T-cell (primary cell): ENCODE data around the gene CPTP. TPM values are rescaled to one million over a fixed set of nuclear protein-coding genes. Genes with fewer than 3 reads are reported as not detected.
A peak's percentile ranks its signal among the peaks of the same experiment; 100 is the strongest.

Experiments
- ATAC-seq, 4 experiments: fragments of 200-7000 bp in 3 of 4; fragments of 150-1000 bp in 1 of 4; cut with Tn5 transposase; replicated peaks in 1 of 4; 1 replicate in 3 of 4; 2 replicates in 1 of 4; pipeline ENCODE4 v1.10.0; 2021; ENCODE audit warnings: moderate library complexity in 3 of 4, mild to moderate bottlenecking in 2 of 4, moderate number of reproducible peaks in 1 of 4
- CTCF ChIA-PET, 2 donors: fragments of 300-600 bp; sonication (Branson Sonifier 250); formaldehyde crosslinking; loops; one replicate each; lab custom pipeline; 2022; ENCODE audit warnings: antibody characterized with exemption in 2 of 2; lab: Charles Lee
- POLR2A ChIA-PET, 2 donors: fragments of 300-600 bp; sonication (Branson Sonifier 250); formaldehyde crosslinking; loops; one replicate each; lab custom pipeline; 2022; ENCODE audit warnings: antibody characterized with exemption in 2 of 2; lab: Charles Lee
- DNase-seq, 35 experiments: peaks; one replicate each; pipeline versions ENCODE4 v3.0.0 to v3.0.0-alpha.2; 2013 to 2023
- H3K27ac ChIP-seq: one replicate; pipeline ENCODE4 v1.5.1; 2013; ENCODE audit warnings: low read length
- H3K27me3 ChIP-seq, 2 experiments: replicated peaks in 1 of 2; 1 replicate in 1 of 2; 2 replicates in 1 of 2; pipeline versions ENCODE4 v1.6.1 to v1.7.0; 2013; ENCODE audit warnings: low read length in 1 of 2, mixed read lengths in 1 of 2; ENCODE audit not compliant: control insufficient read depth in 2 of 2, insufficient read depth in 2 of 2; ENCODE audit errors: extremely low read depth in 1 of 2
- H3K36me3 ChIP-seq, 2 donors: 1 replicate in 1 of 2; 2 replicates in 1 of 2; pipeline versions ENCODE4 v1.6.1 to v1.7.0; 2013; ENCODE audit warnings: low read length in 1 of 2; ENCODE audit not compliant: control insufficient read depth in 2 of 2, insufficient read depth in 1 of 2; ENCODE audit errors: extremely low read depth in 1 of 2
- H3K4me1 ChIP-seq, 2 experiments: 1 replicate in 1 of 2; 2 replicates in 1 of 2; pipeline versions ENCODE4 v1.6.1 to v1.7.0; 2013; ENCODE audit warnings: low read length in 2 of 2, mixed read lengths in 1 of 2; ENCODE audit not compliant: insufficient read depth in 2 of 2, control insufficient read depth in 1 of 2; ENCODE audit errors: extremely low read depth in 1 of 2
- H3K4me3 ChIP-seq, 2 donors: 1 replicate in 1 of 2; 2 replicates in 1 of 2; pipeline versions ENCODE4 v1.5.1 to v1.7.0; 2013; ENCODE audit warnings: mild to moderate bottlenecking in 2 of 2, low read length in 1 of 2, moderate library complexity in 1 of 2; ENCODE audit not compliant: control insufficient read depth in 1 of 2; ENCODE audit errors: extremely low read depth in 1 of 2
- H3K9me3 ChIP-seq: 2 replicates; pipeline ENCODE4 v1.7.0; 2013
- H3K27ac Mint-ChIP-seq, 2 donors: one replicate each; pipeline ENCODE4 v1.8.0; 2020 to 2021; ENCODE audit warnings: mild to moderate bottlenecking in 2 of 2, mixed read lengths in 2 of 2
- H3K27me3 Mint-ChIP-seq, 2 donors: one replicate each; pipeline ENCODE4 v1.8.0; 2021 to 2022; ENCODE audit warnings: mixed read lengths in 2 of 2
- H3K36me3 Mint-ChIP-seq: one replicate; pipeline ENCODE4 v1.8.0; 2021; ENCODE audit warnings: mixed read lengths
- H3K4me1 Mint-ChIP-seq, 3 donors: one replicate each; pipeline ENCODE4 v1.8.0; 2020 to 2022; ENCODE audit warnings: mixed read lengths in 3 of 3, mild to moderate bottlenecking in 1 of 3
- H3K4me3 Mint-ChIP-seq, 3 donors: one replicate each; pipeline ENCODE4 v1.8.0; 2020 to 2022; ENCODE audit warnings: mild to moderate bottlenecking in 3 of 3, mixed read lengths in 3 of 3, moderate library complexity in 3 of 3
- H3K9me3 Mint-ChIP-seq, 3 donors: one replicate each; pipeline ENCODE4 v1.8.0; 2020 to 2022; ENCODE audit warnings: mixed read lengths in 3 of 3
- WGBS: methylation state at CpG from one replicate; pipeline ENCODE4 v1.1.5; 2013; ENCODE audit warnings: missing lambda C conversion rate; ENCODE audit not compliant: insufficient coverage; 5-methylcytosine and 5-hydroxymethylcytosine counted together
- total RNA-seq, 35 experiments: library from RNA in 6 of 35; stranded (reverse) in 6 of 35; fragments of 120-200 nt in 1 of 35; gene quantifications; one replicate each; pipeline versions ENCODE4 v1.2.1 to v1.2.4 and lab custom pipeline; 2013 to 2026

Gene CPTP
- 10 to 100 TPM; 15.8 to 35.8 (median 29.9) TPM for total RNA-seq
- total RNA-seq (2013): 12.7 TPM
- total RNA-seq (lab: John Stamatoyannopoulos, UW): 6.8 to 42.0 (median 18.0) reads per million in 29 experiments

DNA sequence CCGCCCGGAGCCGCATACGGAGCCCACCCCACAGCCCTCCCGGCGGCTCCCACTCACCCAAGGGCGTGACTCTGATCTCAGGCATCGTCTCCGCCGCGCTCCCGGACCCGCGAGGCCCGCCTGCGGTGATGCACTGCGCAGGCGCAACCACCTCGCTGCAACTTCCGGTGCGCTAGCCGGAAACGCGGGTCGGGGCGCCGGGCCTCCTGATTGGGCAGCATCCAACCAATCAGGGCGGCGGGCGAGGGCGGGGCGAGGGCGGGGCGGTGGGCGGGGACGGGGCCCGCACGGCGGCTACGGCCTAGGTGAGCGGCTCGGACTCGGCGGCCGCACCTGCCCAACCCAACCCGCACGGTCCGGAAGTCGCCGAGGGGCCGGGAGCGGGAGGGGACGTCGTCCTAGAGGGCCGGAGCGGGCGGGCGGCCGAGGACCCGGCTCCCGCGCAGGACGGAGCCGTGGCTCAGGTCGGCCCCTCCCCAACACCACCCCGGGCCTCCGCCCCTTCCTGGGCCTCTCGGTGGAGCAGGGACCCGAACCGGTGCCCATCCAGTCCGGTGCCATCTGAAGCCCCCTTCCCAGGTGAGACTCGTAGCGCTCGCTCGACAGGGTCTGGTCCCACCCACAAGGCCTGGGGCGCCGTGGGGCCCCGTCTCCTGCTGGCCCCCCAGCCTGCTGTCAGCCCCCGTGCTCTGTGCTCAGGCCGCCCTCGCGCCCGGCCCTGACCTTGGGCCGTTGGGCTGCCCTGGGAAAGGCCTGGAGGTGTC lies at the start of gene CPTP, which contains the start of gene INTS11:
Gene CPTP (plus strand): TSS at position 279 of the 764 bp plus-strand sequence. CDS start 2,109 bp downstream, outside the sequence.
Gene INTS11 (minus strand): TSS at position 137 of the 764 bp plus-strand sequence. CDS start 52 bp downstream, at position 85.
- Histone ChIP-seq H3K36me3 (peaks cover 24 to 33% of the 10 kb centered on the region in 2 donors), H3K27ac (peak within 1 kb of the TSS; percentile 33), H3K9me3 (no peaks in the 10 kb centered on the region), H3K27me3 (peaks cover 0 to 2% of the 10 kb centered on the region in 2 experiments), H3K4me1 (peaks cover 17 to 57% of the 10 kb centered on the region in 2 experiments), H3K4me3 (peak within 1 kb of the TSS; percentile 49 to 74)
- no peaks in the 10 kb centered on the region for H3K9me3 Mint-ChIP-seq
- H3K27me3 Mint-ChIP-seq: no peaks in the 10 kb centered on the region
- ChIA-PET CTCF (no interaction called here), POLR2A (no interaction called here)
- no peaks in the 10 kb centered on the region for H3K36me3 Mint-ChIP-seq
- peak within 1 kb of the TSS; percentile 79 for H3K27ac Mint-ChIP-seq
- H3K4me3 Mint-ChIP-seq: peak within 1 kb of the TSS; percentile 85 to 90 (median 89)
- DNase-seq (peak; percentile 78 to 96 (median 93)), ATAC-seq (peak; percentile 86 to 88 (median 87))
- H3K4me1 Mint-ChIP-seq: peaks cover 28 to 44% (median 41%) of the 10 kb centered on the region in 3 donors
- under 1% methylated on average over 82 of the region's 84 CpGs for WGBS

DNA sequence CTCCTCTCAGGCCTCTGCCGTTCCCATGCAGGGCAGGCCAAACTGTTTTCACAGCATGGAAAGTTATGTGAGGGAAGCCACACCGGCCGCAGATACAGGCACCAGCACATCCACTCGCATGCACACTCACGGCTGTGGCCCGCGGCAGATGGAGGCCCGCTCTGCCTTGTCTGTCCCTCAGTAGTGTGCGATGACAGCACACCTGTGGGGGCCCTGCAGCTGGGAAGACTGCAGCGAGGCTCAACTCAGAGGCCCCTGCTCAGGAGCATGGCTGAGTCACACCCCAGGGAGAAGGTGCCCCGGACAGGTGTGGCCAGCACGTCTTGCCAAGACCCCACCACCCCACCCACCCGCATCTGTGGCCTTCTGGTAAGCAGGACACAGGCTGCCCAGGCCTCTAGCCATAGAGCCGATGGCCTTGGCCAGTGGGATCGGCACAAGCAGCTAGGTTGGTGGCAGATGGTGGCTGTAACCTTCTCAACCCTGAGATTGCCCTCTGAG lies 49.6 kb upstream of the CPTP start:
- peaks cover 8% of the 10 kb centered on the region for H3K36me3 Mint-ChIP-seq
- peaks cover 7 to 42% of the 10 kb centered on the region in 2 experiments for H3K4me1 ChIP-seq
- no peak overlapping the region for H3K4me3 ChIP-seq
- ATAC-seq (no peak), DNase-seq (no peak)
- peaks cover under 1 to 6% of the 10 kb centered on the region in 2 donors for H3K36me3 ChIP-seq
- peak overlapping the region in 1 of 2 donors; percentile 22 for H3K27ac Mint-ChIP-seq
- H3K9me3 ChIP-seq: no peaks in the 10 kb centered on the region
- POLR2A ChIA-PET: interaction anchor here in 1 of 2 donors (0.6 kb wide), 1 partner anchor 224 kb away, joined by 5 read pairs; no protein-coding TSS in a partner anchor
- H3K4me3 Mint-ChIP-seq: peak overlapping the region; percentile 57 to 85 (median 66)
- WGBS: 89% methylated on average over 11 of the region's 15 CpGs
- H3K27me3 Mint-ChIP-seq: no peaks in the 10 kb centered on the region
- H3K9me3 Mint-ChIP-seq: no peaks in the 10 kb centered on the region
- H3K27ac ChIP-seq: no peak overlapping the region
- H3K27me3 ChIP-seq: no peaks in the 10 kb centered on the region
- CTCF ChIA-PET: no interaction called here
- peaks cover 29 to 37% (median 35%) of the 10 kb centered on the region in 3 donors for H3K4me1 Mint-ChIP-seq

DNA sequence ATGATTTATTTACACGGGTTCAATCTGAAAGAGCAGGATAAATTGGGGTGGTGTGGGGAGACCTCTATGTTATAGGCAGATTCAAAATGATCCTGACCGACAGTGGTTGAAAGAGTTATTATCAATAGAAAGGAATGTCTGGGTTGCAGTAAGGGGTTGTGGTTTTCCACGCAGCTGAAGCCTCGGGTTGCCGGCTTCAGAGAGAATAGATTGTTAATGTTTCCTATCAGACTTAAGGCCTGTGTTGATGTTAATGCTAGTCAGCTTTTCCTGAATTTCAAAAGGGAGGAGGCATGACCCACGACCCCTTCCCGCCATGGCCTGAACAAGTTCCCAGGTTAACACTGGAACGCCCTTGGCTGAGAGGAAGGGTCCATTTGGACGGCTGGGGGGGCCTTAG lies 48.8 kb upstream of the CPTP start:
- H3K36me3 Mint-ChIP-seq: peaks cover under 1% of the 10 kb centered on the region
- no peak for ATAC-seq
- no peak overlapping the region for H3K27ac Mint-ChIP-seq
- H3K27me3 Mint-ChIP-seq: no peaks in the 10 kb centered on the region
- Histone ChIP-seq H3K4me3 (no peak overlapping the region), H3K9me3 (no peaks in the 10 kb centered on the region), H3K36me3 (peaks cover 0 to 6% of the 10 kb centered on the region in 2 donors), H3K27ac (no peak overlapping the region), H3K4me1 (peaks cover 7 to 34% of the 10 kb centered on the region in 2 experiments), H3K27me3 (no peaks in the 10 kb centered on the region)
- H3K4me3 Mint-ChIP-seq: peak overlapping the region; percentile 26 to 63 (median 55)
- H3K9me3 Mint-ChIP-seq: no peaks in the 10 kb centered on the region
- peaks cover 21 to 29% (median 26%) of the 10 kb centered on the region in 3 donors for H3K4me1 Mint-ChIP-seq
- CTCF ChIA-PET: no interaction called here
- DNase-seq: no peak
- WGBS: 90% methylated on average over 5 of the region's 9 CpGs
- POLR2A ChIA-PET: no interaction called here

DNA sequence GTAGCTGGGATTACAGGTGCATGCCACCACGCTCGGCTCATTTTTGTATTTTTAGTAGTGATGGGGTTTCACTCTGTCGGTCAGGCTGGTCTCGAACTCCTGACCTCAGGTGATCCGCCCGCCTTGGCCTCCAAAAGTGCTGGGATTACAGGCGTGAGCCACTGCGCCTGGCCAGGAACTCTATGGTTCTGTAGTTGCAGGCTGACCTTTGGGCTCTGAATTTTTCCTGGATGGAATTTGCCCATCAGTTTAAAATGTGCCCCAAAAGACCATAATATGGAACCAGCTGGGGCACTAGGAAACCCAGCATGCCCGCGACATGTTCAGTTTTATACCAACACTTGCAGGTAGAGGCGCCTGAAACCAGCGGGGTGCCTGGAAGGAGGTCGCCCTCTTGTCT lies 46.0 kb upstream of the CPTP start:
- H3K4me1 ChIP-seq: peaks cover 0 to 10% of the 10 kb centered on the region in 2 experiments
- no peak overlapping the region for H3K4me3 ChIP-seq
- DNase-seq (no peak), ATAC-seq (no peak)
- H3K9me3 ChIP-seq: no peaks in the 10 kb centered on the region
- no peaks in the 10 kb centered on the region for H3K27me3 ChIP-seq
- POLR2A ChIA-PET: interaction anchor here in 1 of 2 donors (0.6 kb wide), 1 partner anchor 15 kb away, joined by 4 read pairs; no protein-coding TSS in a partner anchor
- Mint-ChIP-seq H3K4me3 (no peak overlapping the region), H3K36me3 (no peaks in the 10 kb centered on the region), H3K9me3 (no peaks in the 10 kb centered on the region), H3K27me3 (no peaks in the 10 kb centered on the region), H3K27ac (no peak overlapping the region), H3K4me1 (peaks cover 0 to 6% (median 4%) of the 10 kb centered on the region in 3 donors)
- 93% methylated on average over 3 of the region's 13 CpGs for WGBS
- CTCF ChIA-PET: interaction anchor here in 1 of 2 donors (0.7 kb wide), 1 partner anchor 15 kb away, joined by 3 read pairs; no protein-coding TSS in a partner anchor
- no peaks in the 10 kb centered on the region for H3K36me3 ChIP-seq
- no peak overlapping the region for H3K27ac ChIP-seq

DNA sequence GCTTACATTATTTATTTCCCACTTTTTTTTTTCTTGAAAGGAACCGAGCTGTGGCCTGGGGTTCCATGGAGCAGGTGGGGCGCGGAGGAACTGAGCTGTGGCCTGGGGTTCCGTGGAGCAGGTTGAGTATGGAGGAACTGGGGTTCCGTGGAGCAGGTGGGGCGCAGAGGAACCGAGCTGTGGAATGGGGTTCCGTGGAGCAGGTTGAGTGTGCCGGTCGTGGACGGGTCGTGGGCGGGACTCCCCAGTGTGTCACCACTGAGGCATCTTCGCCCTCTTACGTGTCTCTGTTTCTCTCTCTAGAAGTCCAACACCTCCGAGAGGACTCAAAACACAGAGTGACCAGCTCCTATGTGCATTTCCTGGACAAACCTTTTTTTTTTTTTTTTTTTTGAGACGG lies 45.6 kb upstream of the CPTP start:
- no peaks in the 10 kb centered on the region for H3K27me3 Mint-ChIP-seq
- no peaks in the 10 kb centered on the region for H3K36me3 Mint-ChIP-seq
- Histone ChIP-seq H3K27ac (no peak overlapping the region), H3K9me3 (no peaks in the 10 kb centered on the region), H3K4me1 (peaks cover 0 to 10% of the 10 kb centered on the region in 2 experiments), H3K27me3 (no peaks in the 10 kb centered on the region), H3K4me3 (no peak overlapping the region), H3K36me3 (no peaks in the 10 kb centered on the region)
- no peak overlapping the region for H3K4me3 Mint-ChIP-seq
- ChIA-PET CTCF (interaction anchor here in 1 of 2 donors (0.7 kb wide), 1 partner anchor 15 kb away, joined by 3 read pairs; no protein-coding TSS in a partner anchor), POLR2A (interaction anchor here in 1 of 2 donors (0.6 kb wide), 1 partner anchor 14 kb away, joined by 4 read pairs; no protein-coding TSS in a partner anchor)
- peaks cover 0 to 6% (median 4%) of the 10 kb centered on the region in 3 donors for H3K4me1 Mint-ChIP-seq
- no peaks in the 10 kb centered on the region for H3K9me3 Mint-ChIP-seq
- H3K27ac Mint-ChIP-seq: no peak overlapping the region
- ATAC-seq (no peak), DNase-seq (no peak)
- 96% methylated on average over 10 of the region's 17 CpGs for WGBS

DNA sequence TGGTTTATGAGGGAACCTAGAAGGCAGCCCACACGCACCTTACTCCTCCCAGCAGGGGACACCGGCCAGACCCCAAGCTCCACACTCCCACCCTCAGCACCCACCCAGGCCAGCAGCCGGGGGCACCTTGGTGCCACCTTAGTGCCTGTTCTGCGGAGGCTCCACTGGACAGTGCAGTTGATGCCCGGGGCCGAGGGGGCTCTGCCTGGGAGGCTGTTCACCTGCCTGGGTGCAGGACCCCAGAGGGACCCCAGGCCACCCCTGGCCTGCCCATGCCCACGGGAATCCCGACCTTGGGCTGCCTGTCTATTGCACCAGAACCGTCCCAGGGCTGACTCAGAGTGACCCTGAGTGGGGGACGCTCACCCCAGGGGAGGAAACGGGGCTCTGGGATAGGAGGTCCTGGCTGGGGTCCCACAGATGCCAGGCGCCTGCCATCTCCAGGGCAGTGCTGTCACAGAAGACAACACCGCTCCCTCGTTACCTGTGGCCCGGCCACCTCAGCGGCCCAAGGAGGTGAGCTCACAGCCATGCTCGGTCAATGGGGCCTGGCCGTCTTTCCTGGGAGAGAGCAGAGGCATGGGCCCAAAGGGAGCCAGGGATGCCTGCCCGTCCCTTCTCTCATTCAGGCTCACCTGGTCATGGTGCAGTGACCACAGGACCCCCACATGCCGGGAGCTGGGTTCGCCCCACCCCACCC lies 43.7 kb upstream of the CPTP start:
- Histone ChIP-seq H3K36me3 (no peaks in the 10 kb centered on the region), H3K27ac (no peak overlapping the region), H3K9me3 (no peaks in the 10 kb centered on the region), H3K27me3 (peaks cover 0 to 13% of the 10 kb centered on the region in 2 experiments), H3K4me3 (no peak overlapping the region), H3K4me1 (no peaks in the 10 kb centered on the region)
- Mint-ChIP-seq H3K36me3 (no peaks in the 10 kb centered on the region), H3K27me3 (no peaks in the 10 kb centered on the region), H3K4me1 (no peaks in the 10 kb centered on the region), H3K9me3 (no peaks in the 10 kb centered on the region), H3K27ac (no peak overlapping the region), H3K4me3 (no peak overlapping the region)
- 88% methylated on average over 20 of the region's 21 CpGs for WGBS
- ATAC-seq (no peak), DNase-seq (no peak)
- CTCF ChIA-PET: no interaction called here
- POLR2A ChIA-PET: no interaction called here
